Osteoblast (primary cell): Measurements from ENCODE around the gene ALPL. TPM values are rescaled to one million over a fixed set of nuclear protein-coding genes. Genes with fewer than 3 reads are reported as not detected.

ENCODE experiments used
- DNase-seq: peaks from one replicate; pipeline ENCODE4 v3.0.0; 2011; ENCODE audit warnings: low spot score, mixed read lengths; ENCODE audit not compliant: insufficient read length; ENCODE audit errors: missing footprints
- H2AFZ ChIP-seq: 2 replicates; pipeline ENCODE4 v1.6.0; 2011; ENCODE audit warnings: mild to moderate bottlenecking, low read length
- H3K27ac ChIP-seq: 2 replicates; pipeline ENCODE4 v1.5.1; 2011; ENCODE audit warnings: mild to moderate bottlenecking, low read depth, low read length, moderate library complexity
- H3K27me3 ChIP-seq: 2 replicates; pipeline ENCODE4 v1.6.0; 2012; ENCODE audit warnings: mild to moderate bottlenecking, control low read depth, inconsistent platforms, low read length, moderate library complexity; ENCODE audit not compliant: insufficient read depth
- H3K36me3 ChIP-seq: 2 replicates; pipeline ENCODE4 v1.5.1; 2011; ENCODE audit warnings: mild to moderate bottlenecking, low read length, control low read depth, moderate library complexity; ENCODE audit not compliant: insufficient read depth
- H3K4me1 ChIP-seq: 2 replicates; pipeline ENCODE4 v1.5.1; 2011; ENCODE audit warnings: mild to moderate bottlenecking, low read length, control low read depth, moderate library complexity; ENCODE audit not compliant: insufficient read depth
- H3K4me2 ChIP-seq: 2 replicates; pipeline ENCODE4 v1.6.0; 2011; ENCODE audit warnings: mild to moderate bottlenecking, low read length; ENCODE audit not compliant: insufficient read depth
- H3K4me3 ChIP-seq: fragments of 200-600 bp; sonication (generic); 3 replicates; pipeline ENCODE4 v1.5.1; 2012; ENCODE audit warnings: mild to moderate bottlenecking, low read length, inconsistent platforms; ENCODE audit not compliant: insufficient read depth
- H3K79me2 ChIP-seq: 2 replicates; pipeline ENCODE4 v1.6.0; 2012; ENCODE audit warnings: mild to moderate bottlenecking, low read length, control low read depth, inconsistent platforms; ENCODE audit not compliant: insufficient read depth
- H3K9me3 ChIP-seq: 2 replicates; pipeline ENCODE4 v1.5.1; 2011; ENCODE audit warnings: low read depth, low read length, control low read depth
- H4K20me1 ChIP-seq: 2 replicates; pipeline ENCODE4 v1.6.0; 2012; ENCODE audit warnings: mild to moderate bottlenecking, low read length, control low read depth; ENCODE audit not compliant: insufficient read depth
- CTCF ChIP-seq: IDR thresholded peaks from 2 replicates; pipeline ENCODE4 v1.5.1; 2011; ENCODE audit warnings: mild to moderate bottlenecking, low read depth, low read length, moderate library complexity; ENCODE audit errors: extremely low read depth
- total RNA-seq: library from RNA; depleted of rRNA; stranded (reverse); fragments of >200 nt; gene quantifications from 2 replicates; pipeline ENCODE4 v1.2.3, GENCODE V29; 2012

The ALPL gene
- total RNA-seq, 1 donor = 8.0 TPM

- Histone ChIP-seq H2AFZ (no peak overlapping the region), H3K9me3 (peaks cover 2% of the 10 kb centered on the region), H3K4me3 (no peak overlapping the region), H3K27ac (no peak overlapping the region), H3K79me2 (no peaks in the 10 kb centered on the region), H3K4me2 (no peak overlapping the region), H4K20me1 (no peaks in the 10 kb centered on the region), H3K27me3 (peaks cover 41% of the 10 kb centered on the region), H3K36me3 (no peaks in the 10 kb centered on the region), H3K4me1 (no peaks in the 10 kb centered on the region)
- TF ChIP-seq CTCF = no peak
- no peak for DNase-seq
These were observed 13.9 kb upstream of the ALPL start for GRCh38 chr1:21495225-21495820.

GRCh38 chr1:21496063-21496462, 13.2 kb upstream of the ALPL start:
- H3K4me1 ChIP-seq = no peaks in the 10 kb centered on the region
- no peaks in the 10 kb centered on the region for H3K36me3 ChIP-seq
- H4K20me1 ChIP-seq = no peaks in the 10 kb centered on the region
- peaks cover 41% of the 10 kb centered on the region for H3K27me3 ChIP-seq
- H3K9me3 ChIP-seq = peaks cover 2% of the 10 kb centered on the region
- TF ChIP-seq CTCF = no peak
- H3K4me3 ChIP-seq = no peak overlapping the region
- no peak overlapping the region for H3K27ac ChIP-seq
- no peak overlapping the region for H3K4me2 ChIP-seq
- no peaks in the 10 kb centered on the region for H3K79me2 ChIP-seq
- no peak for DNase-seq
- no peak overlapping the region for H2AFZ ChIP-seq

GRCh38 chr1:21496886-21497285, 12.3 kb upstream of the ALPL start:
- no peak overlapping the region for H3K27ac ChIP-seq
- H3K9me3 ChIP-seq = peaks cover 2% of the 10 kb centered on the region
- no peaks in the 10 kb centered on the region for H3K4me1 ChIP-seq
- H3K27me3 ChIP-seq = peaks cover 34% of the 10 kb centered on the region
- H3K4me3 ChIP-seq = no peak overlapping the region
- H3K4me2 ChIP-seq = no peak overlapping the region
- H4K20me1 ChIP-seq = no peaks in the 10 kb centered on the region
- TF ChIP-seq CTCF = no peak
- no peaks in the 10 kb centered on the region for H3K36me3 ChIP-seq
- no peak overlapping the region for H2AFZ ChIP-seq
- H3K79me2 ChIP-seq = no peaks in the 10 kb centered on the region
- no peak for DNase-seq

GRCh38 chr1:21497466-21498061, 11.7 kb upstream of the ALPL start:
- Histone ChIP-seq H3K36me3 (no peaks in the 10 kb centered on the region), H3K4me1 (no peaks in the 10 kb centered on the region), H3K27me3 (peaks cover 28% of the 10 kb centered on the region), H3K4me3 (no peak overlapping the region), H2AFZ (no peak overlapping the region), H3K9me3 (peaks cover 2% of the 10 kb centered on the region), H4K20me1 (no peaks in the 10 kb centered on the region), H3K79me2 (no peaks in the 10 kb centered on the region), H3K27ac (no peak overlapping the region), H3K4me2 (no peak overlapping the region)
- TF ChIP-seq CTCF = no peak
- DNase-seq = no peak
